ENCODE data around the gene SDSL.

Gene SDSL

GRCh38 chr12:113420996-113421595, 1.1 kb upstream of the SDSL start:
- DNase-seq (ENCODE audit: low spot score), result no peak

GRCh38 chr12:113422886-113423669, 898 bp downstream of the SDSL start:
- no peak for DNase-seq (ENCODE audit: low spot score)

- no peak for DNase-seq (ENCODE audit: low spot score)
These were observed 2.3 kb downstream of the SDSL start for GRCh38 chr12:113424456-113424855.

- DNase-seq (ENCODE audit: low spot score), result peak; percentile 73
These were observed 3.0 kb downstream of the SDSL start for GRCh38 chr12:113424915-113425823.

GRCh38 chr12:113425960-113426453, 3.8 kb downstream of the SDSL start:
- DNase-seq (ENCODE audit: low spot score), result no peak

GRCh38 chr12:113427882-113428281, 5.7 kb downstream of the SDSL start:
- no peak for DNase-seq (ENCODE audit: low spot score)

- no peak for DNase-seq (ENCODE audit: low spot score)
These were observed 6.3 kb downstream of the SDSL start for GRCh38 chr12:113428482-113428881.

- DNase-seq (ENCODE audit: low spot score), result no peak
These were observed 10.8 kb downstream of the SDSL start for GRCh38 chr12:113432986-113433385.

GRCh38 chr12:113435367-113435766, 13.2 kb downstream of the SDSL start:
- DNase-seq (ENCODE audit: low spot score), result no peak

- no peak for DNase-seq (ENCODE audit: low spot score)
These were observed 14.4 kb downstream of the SDSL start for GRCh38 chr12:113436586-113436985.

GRCh38 chr12:113436993-113437728, 15.0 kb downstream of the SDSL start:
- DNase-seq (ENCODE audit: low spot score), result no peak

- DNase-seq (ENCODE audit: low spot score), result no peak
These were observed 15.5 kb downstream of the SDSL start for GRCh38 chr12:113437729-113438100.

GRCh38 chr12:113438523-113439300, 16.5 kb downstream of the SDSL start:
- no peak for DNase-seq (ENCODE audit: low spot score)

- no peak for DNase-seq (ENCODE audit: low spot score)
These were observed 17.1 kb downstream of the SDSL start for GRCh38 chr12:113439301-113439597.

- peak; percentile 44 for DNase-seq (ENCODE audit: low spot score)
These were observed 17.4 kb downstream of the SDSL start for GRCh38 chr12:113439606-113440030.

- DNase-seq (ENCODE audit: low spot score), result no peak
These were observed 18.2 kb downstream of the SDSL start for GRCh38 chr12:113440336-113440735.

GRCh38 chr12:113440947-113441782, 19.0 kb downstream of the SDSL start:
- no peak for DNase-seq (ENCODE audit: low spot score)

- DNase-seq (ENCODE audit: low spot score), result no peak
These were observed 20.9 kb downstream of the SDSL start for GRCh38 chr12:113443030-113443539.

- no peak for DNase-seq (ENCODE audit: low spot score)
These were observed 23.5 kb downstream of the SDSL start for GRCh38 chr12:113445544-113446171.

GRCh38 chr12:113448873-113449272, 26.7 kb downstream of the SDSL start:
- no peak for DNase-seq (ENCODE audit: low spot score)
